Erythroblast (primary cell): Measurements from ENCODE around the gene DNM2.

Experiments used
- GATA1 ChIP-seq: IDR thresholded peaks from 2 replicates; pipeline ENCODE4 v1.6.1; 2011; ENCODE audit warnings: low read depth, mild to moderate bottlenecking, control low read depth, low read length, moderate library complexity
- POLR2A ChIP-seq: IDR thresholded peaks from 2 replicates; pipeline ENCODE4 v1.6.1; 2011; ENCODE audit warnings: mild to moderate bottlenecking, low read length

DNA sequence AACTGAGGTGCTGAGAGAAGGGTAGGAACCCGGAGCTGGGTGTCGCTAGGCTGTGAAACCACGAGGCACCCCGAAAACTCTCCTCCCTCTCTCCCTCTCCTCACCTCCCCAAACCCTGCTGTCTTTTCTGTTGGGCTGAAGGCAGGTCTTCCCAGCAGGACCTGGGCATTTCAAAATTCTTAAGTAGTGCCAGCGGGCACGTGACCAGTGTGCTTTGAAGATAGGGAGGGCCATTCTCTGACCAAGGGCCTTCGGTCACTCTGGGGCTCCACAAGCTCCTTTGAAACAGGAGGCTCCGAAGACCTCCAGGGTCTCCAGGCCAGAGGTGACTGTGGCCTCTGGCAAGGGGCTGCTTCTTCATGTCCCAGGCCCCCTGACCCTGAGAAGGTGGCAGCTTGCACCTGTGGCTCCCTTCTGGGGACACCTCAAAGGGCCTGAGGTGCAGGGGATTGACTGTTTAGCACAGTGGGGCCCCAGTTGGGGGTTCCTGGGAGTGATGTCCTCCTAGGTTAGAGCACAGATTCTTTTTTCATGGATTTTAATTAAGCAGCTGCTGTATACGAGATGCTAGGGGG, 48.3 kb downstream of the DNM2 start:
- TF ChIP-seq POLR2A (no peak), GATA1 (no peak)
